HG03095 (cell line): ENCODE measurements around the gene CAPN15.
"Not testable (repeated sequence)": the region's sequence is repeated elsewhere in the genome, so short reads cannot be mapped to it uniquely, and the experiment has no call there.

Experiments used
- ATAC-seq: cut with Tn5 transposase; IDR thresholded peaks from one replicate; pipeline ENCODE4 v1.9.1; 2021; ENCODE audit warnings: moderate library complexity; ENCODE audit not compliant: unreplicated experiment

CAPN15 gene

GRCh38 chr16:589658-590187 lies 62.2 kb downstream of the CAPN15 start, which contains the start of gene RAB40C:
TSS of gene RAB40C (plus strand) at chr16:590066. CDS start at chr16:590292, 226 bp downstream.
- ATAC-seq: peak; percentile 71

- ATAC-seq: no peak
Measured at GRCh38 chr16:590188-590814, 62.8 kb downstream of the CAPN15 start.

GRCh38 chr16:590815-591200 lies 63.3 kb downstream of the CAPN15 start:
- no peak for ATAC-seq

- no peak for ATAC-seq
Measured at GRCh38 chr16:591231-591630, 63.7 kb downstream of the CAPN15 start.

- ATAC-seq: no peak
Measured at GRCh38 chr16:591892-592517, 64.5 kb downstream of the CAPN15 start.

- ATAC-seq: no peak
Measured at GRCh38 chr16:592518-593306, 65.2 kb downstream of the CAPN15 start.

GRCh38 chr16:593406-593805 lies 65.9 kb downstream of the CAPN15 start:
- ATAC-seq: no peak

- ATAC-seq: no peak
Measured at GRCh38 chr16:593807-594206, 66.3 kb downstream of the CAPN15 start.

- ATAC-seq: no peak
Measured at GRCh38 chr16:595094-595528, 67.6 kb downstream of the CAPN15 start.

- no peak for ATAC-seq
Measured at GRCh38 chr16:595942-596735, 68.6 kb downstream of the CAPN15 start.

- no peak for ATAC-seq
Measured at GRCh38 chr16:596736-597060, 69.2 kb downstream of the CAPN15 start.

- ATAC-seq: not testable (repeated sequence)
Measured at GRCh38 chr16:597655-598054, 70.1 kb downstream of the CAPN15 start.

GRCh38 chr16:598823-599739 lies 71.6 kb downstream of the CAPN15 start:
- no peak for ATAC-seq

- ATAC-seq: no peak
Measured at GRCh38 chr16:600781-601180, 73.3 kb downstream of the CAPN15 start.

- no peak for ATAC-seq
Measured at GRCh38 chr16:603933-604332, 76.4 kb downstream of the CAPN15 start.
